ENCODE measurements around the gene PRSS38.

DNA sequence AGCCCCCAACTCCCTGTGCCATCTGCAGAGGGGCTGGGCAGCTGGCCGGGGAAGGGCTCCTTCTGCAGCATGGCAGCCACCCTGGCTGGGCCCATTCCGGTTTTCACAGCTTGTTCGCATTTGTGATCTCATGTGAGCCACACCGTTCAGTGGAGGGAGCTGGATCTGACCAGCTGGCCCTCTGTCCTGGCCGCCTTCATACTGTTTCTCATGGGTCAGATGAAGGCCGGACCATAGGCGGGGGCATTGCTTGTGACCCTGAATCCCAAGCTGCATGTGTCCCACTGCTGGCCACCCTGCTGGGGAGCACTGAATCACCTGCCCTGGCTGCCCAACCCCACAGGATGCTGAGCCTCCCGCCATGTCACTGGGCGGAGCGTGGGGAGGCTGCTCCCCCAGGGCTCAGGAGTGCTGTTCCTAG, 36.4 kb upstream of the PRSS38 start:
- TF ChIP-seq, protein P1, sequence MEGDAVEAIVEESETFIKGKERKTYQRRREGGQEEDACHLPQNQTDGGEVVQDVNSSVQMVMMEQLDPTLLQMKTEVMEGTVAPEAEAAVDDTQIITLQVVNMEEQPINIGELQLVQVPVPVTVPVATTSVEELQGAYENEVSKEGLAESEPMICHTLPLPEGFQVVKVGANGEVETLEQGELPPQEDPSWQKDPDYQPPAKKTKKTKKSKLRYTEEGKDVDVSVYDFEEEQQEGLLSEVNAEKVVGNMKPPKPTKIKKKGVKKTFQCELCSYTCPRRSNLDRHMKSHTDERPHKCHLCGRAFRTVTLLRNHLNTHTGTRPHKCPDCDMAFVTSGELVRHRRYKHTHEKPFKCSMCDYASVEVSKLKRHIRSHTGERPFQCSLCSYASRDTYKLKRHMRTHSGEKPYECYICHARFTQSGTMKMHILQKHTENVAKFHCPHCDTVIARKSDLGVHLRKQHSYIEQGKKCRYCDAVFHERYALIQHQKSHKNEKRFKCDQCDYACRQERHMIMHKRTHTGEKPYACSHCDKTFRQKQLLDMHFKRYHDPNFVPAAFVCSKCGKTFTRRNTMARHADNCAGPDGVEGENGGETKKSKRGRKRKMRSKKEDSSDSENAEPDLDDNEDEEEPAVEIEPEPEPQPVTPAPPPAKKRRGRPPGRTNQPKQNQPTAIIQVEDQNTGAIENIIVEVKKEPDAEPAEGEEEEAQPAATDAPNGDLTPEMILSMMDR (optimal IDR thresholded peaks at IDR 0.05 in 1 of 3, IDR thresholded peaks at IDR 0.05 in 1 of 3, conservative IDR thresholded peaks at IDR 0.05 in 1 of 3; ENCODE audit: extremely low read depth in 1 of 3, insufficient read depth in 2 of 3, low read length in 3 of 3), result no peak
- no peak for TF ChIP-seq EZH2 (IDR thresholded peaks at IDR 0.05; ENCODE audit: low read length)
